Colonic mucosa (tissue), 4 donors: Measurements from ENCODE around the gene DCLK1. TPM values are rescaled to one million over a fixed set of nuclear protein-coding genes. Genes with fewer than 3 reads are reported as not detected.

Source experiments
- DNase-seq: peaks from one replicate; pipeline ENCODE4 v3.0.0-alpha.2; 2020
- H3K27ac ChIP-seq: fragments of 200-600 bp; one replicate; pipeline ENCODE4 v1.8.0; 2021
- H3K27me3 ChIP-seq: fragments of 200-600 bp; one replicate; pipeline ENCODE4 v1.8.0; 2021
- H3K36me3 ChIP-seq: fragments of 200-600 bp; one replicate; pipeline ENCODE4 v1.8.0; 2021
- H3K4me1 ChIP-seq: fragments of 200-600 bp; one replicate; pipeline ENCODE4 v1.8.0; 2021; ENCODE audit warnings: mild to moderate bottlenecking
- H3K4me3 ChIP-seq: fragments of 200-600 bp; one replicate; pipeline ENCODE4 v1.8.0; 2021
- H3K9ac ChIP-seq, 2 donors: one replicate each; pipeline ENCODE4 v1.7.0; 2013; ENCODE audit warnings: control low read depth in 2 of 2, low read depth in 2 of 2, low read length in 2 of 2
- H3K9me3 ChIP-seq: fragments of 200-600 bp; one replicate; pipeline ENCODE4 v1.8.0; 2021
- CTCF ChIP-seq: fragments of 200-600 bp; IDR thresholded peaks from one replicate; pipeline ENCODE4 v1.8.0; 2022; ENCODE audit warnings: antibody characterized with exemption, mild to moderate bottlenecking
- intact Hi-C: fragments of 100-400 bp; cut with DNase I; formaldehyde crosslinking; loops from one replicate; pipeline ENCODE4 v1.14.1; 2022
- total RNA-seq, 2 donors: library from RNA; stranded (reverse); fragmentation: NEBNext Ultra II Directional in 1 of 2; extraction: Animal tissue kit (Norgen Biotek cat#: 25700) in 1 of 2; gene quantifications; one replicate each; pipeline ENCODE4 v1.2.1, GENCODE V29; 2021
- donor health status: healthy.
- donor health status: DM: no; HTN: no; CAD: no.
- donor health status: DM: no; HTN: no; CAD: no.

The DCLK1 gene
- total RNA-seq, 2 donors from 2014 or later: 1.5 to 5.0 TPM

- H3K4me3 ChIP-seq: no peak overlapping the region
- no peaks in the 10 kb centered on the region for H3K4me1 ChIP-seq
- no peak overlapping the region for H3K9ac ChIP-seq
- DNase-seq: no peak
- TF ChIP-seq CTCF: no peak
- no peaks in the 10 kb centered on the region for H3K9me3 ChIP-seq
- no peaks in the 10 kb centered on the region for H3K27me3 ChIP-seq
- no peak overlapping the region for H3K27ac ChIP-seq
- H3K36me3 ChIP-seq: no peaks in the 10 kb centered on the region
- intact Hi-C loops: no loop called here
Observed at GRCh38 chr13:35961002-35961401, 170.2 kb downstream of the DCLK1 start.

GRCh38 chr13:35957996-35958395, 173.2 kb downstream of the DCLK1 start:
- no peak for TF ChIP-seq CTCF
- no peak overlapping the region for H3K4me3 ChIP-seq
- H3K9me3 ChIP-seq: no peaks in the 10 kb centered on the region
- no peaks in the 10 kb centered on the region for H3K27me3 ChIP-seq
- H3K36me3 ChIP-seq: no peaks in the 10 kb centered on the region
- no peaks in the 10 kb centered on the region for H3K4me1 ChIP-seq
- no peak overlapping the region for H3K9ac ChIP-seq
- H3K27ac ChIP-seq: no peak overlapping the region
- DNase-seq: no peak
- intact Hi-C loops: no loop called here

GRCh38 chr13:35957241-35957731, 173.9 kb downstream of the DCLK1 start:
- H3K27ac ChIP-seq: no peak overlapping the region
- no peak overlapping the region for H3K4me3 ChIP-seq
- H3K9ac ChIP-seq: no peak overlapping the region
- no peaks in the 10 kb centered on the region for H3K4me1 ChIP-seq
- DNase-seq: no peak
- H3K9me3 ChIP-seq: no peaks in the 10 kb centered on the region
- no peaks in the 10 kb centered on the region for H3K36me3 ChIP-seq
- no peaks in the 10 kb centered on the region for H3K27me3 ChIP-seq
- intact Hi-C loops: no loop called here
- TF ChIP-seq CTCF: no peak

GRCh38 chr13:35956074-35956473, 175.1 kb downstream of the DCLK1 start:
- no peaks in the 10 kb centered on the region for H3K36me3 ChIP-seq
- no peaks in the 10 kb centered on the region for H3K27me3 ChIP-seq
- no peak overlapping the region for H3K9ac ChIP-seq
- H3K27ac ChIP-seq: no peak overlapping the region
- H3K4me3 ChIP-seq: no peak overlapping the region
- intact Hi-C loops: no loop called here
- no peak for TF ChIP-seq CTCF
- no peaks in the 10 kb centered on the region for H3K9me3 ChIP-seq
- no peaks in the 10 kb centered on the region for H3K4me1 ChIP-seq
- DNase-seq: no peak

GRCh38 chr13:35954207-35954560, 177.0 kb downstream of the DCLK1 start:
- no peaks in the 10 kb centered on the region for H3K36me3 ChIP-seq
- H3K27ac ChIP-seq: no peak overlapping the region
- intact Hi-C loops: no loop called here
- H3K9ac ChIP-seq: no peak overlapping the region
- H3K27me3 ChIP-seq: no peaks in the 10 kb centered on the region
- no peak overlapping the region for H3K4me3 ChIP-seq
- H3K4me1 ChIP-seq: no peaks in the 10 kb centered on the region
- no peaks in the 10 kb centered on the region for H3K9me3 ChIP-seq
- TF ChIP-seq CTCF: no peak
- DNase-seq: no peak
